Measurements from ENCODE around the gene PCCB.
"Not testable (repeated sequence)": the region's sequence is repeated elsewhere in the genome, so short reads cannot be mapped to it uniquely, and the experiment has no call there.

Gene PCCB

GRCh38 chr3:136330900-136331299 lies 80.8 kb downstream of the PCCB start:
- DNase-seq = no peak

GRCh38 chr3:136332302-136332701 lies 82.2 kb downstream of the PCCB start:
- no peak for DNase-seq

- DNase-seq = no peak
Measured at GRCh38 chr3:136332776-136333175, 82.6 kb downstream of the PCCB start.

GRCh38 chr3:136334209-136334608 lies 84.1 kb downstream of the PCCB start:
- no peak for DNase-seq

GRCh38 chr3:136334726-136335125 lies 84.6 kb downstream of the PCCB start:
- DNase-seq = not testable (repeated sequence)

GRCh38 chr3:136336329-136337100 lies 86.4 kb downstream of the PCCB start:
- DNase-seq = no peak

GRCh38 chr3:136343446-136343845 lies 93.3 kb downstream of the PCCB start:
- no peak for DNase-seq

GRCh38 chr3:136343873-136344555 lies 93.9 kb downstream of the PCCB start:
- no peak for DNase-seq

GRCh38 chr3:136346486-136346885 lies 96.3 kb downstream of the PCCB start:
- no peak for DNase-seq

GRCh38 chr3:136350132-136350531 lies 100.0 kb downstream of the PCCB start:
- no peak for DNase-seq

- no peak for DNase-seq
Measured at GRCh38 chr3:136350557-136350956, 100.4 kb downstream of the PCCB start.

- no peak for DNase-seq
Measured at GRCh38 chr3:136351351-136351750, 101.2 kb downstream of the PCCB start.

GRCh38 chr3:136351905-136352304 lies 101.8 kb downstream of the PCCB start:
- no peak for DNase-seq

GRCh38 chr3:136353461-136353860 lies 103.3 kb downstream of the PCCB start:
- DNase-seq = no peak

GRCh38 chr3:136366289-136366688 lies 116.1 kb downstream of the PCCB start:
- no peak for DNase-seq

- not testable (repeated sequence) for DNase-seq
Measured at GRCh38 chr3:136375800-136376199, 125.7 kb downstream of the PCCB start.

- no peak for DNase-seq
Measured at GRCh38 chr3:136377508-136377907, 127.4 kb downstream of the PCCB start.

- no peak for DNase-seq
Measured at GRCh38 chr3:136378011-136378410, 127.9 kb downstream of the PCCB start.

Data from GDM1 (cell line).